Bronchial epithelial cell (primary cell): ENCODE results near the gene CCDC7. TPM values are rescaled to one million over a fixed set of nuclear protein-coding genes. Genes with fewer than 3 reads are reported as not detected.
"Not testable (repeated sequence)": the region's sequence is repeated elsewhere in the genome, so short reads cannot be mapped to it uniquely, and the experiment has no call there.

Experiments
- DNase-seq: peaks from one replicate; pipeline ENCODE4 v3.0.0-alpha.2; 2010; ENCODE audit warnings: low read depth
- FAIRE-seq: peaks from 2 replicates; lab custom pipeline; 2011; peaks lifted over from hg19 to GRCh38; lab: Jason Lieb, UNC
- H3K27me3 ChIP-seq: 2 replicates; pipeline ENCODE4 v1.5.1; 2011; ENCODE audit warnings: low read length; ENCODE audit not compliant: control insufficient read depth, insufficient read depth
- H3K36me3 ChIP-seq: 2 replicates; pipeline ENCODE4 v1.5.1; 2011; ENCODE audit warnings: low read length; ENCODE audit not compliant: control insufficient read depth, insufficient read depth
- H3K4me3 ChIP-seq: 2 replicates; pipeline ENCODE4 v1.5.1; 2011; ENCODE audit warnings: mild to moderate bottlenecking, low read depth, low read length, control low read depth
- total RNA-seq: library from RNA; depleted of rRNA; stranded (reverse); fragments of >200 nt; gene quantifications from 2 replicates; pipeline ENCODE4 v1.2.1, GENCODE V29; 2014
- TF ChIP-seq, protein P1 (sequence below): IDR thresholded peaks from 2 replicates; pipeline ENCODE4 v1.5.1; 2011; ENCODE audit warnings: mild to moderate bottlenecking, moderate library complexity, low read length, control low read depth, inconsistent platforms; ENCODE audit not compliant: insufficient read depth, severe bottlenecking

CCDC7 gene
- total RNA-seq, 1 donor from 2014 or later: 1.8 TPM

DNA sequence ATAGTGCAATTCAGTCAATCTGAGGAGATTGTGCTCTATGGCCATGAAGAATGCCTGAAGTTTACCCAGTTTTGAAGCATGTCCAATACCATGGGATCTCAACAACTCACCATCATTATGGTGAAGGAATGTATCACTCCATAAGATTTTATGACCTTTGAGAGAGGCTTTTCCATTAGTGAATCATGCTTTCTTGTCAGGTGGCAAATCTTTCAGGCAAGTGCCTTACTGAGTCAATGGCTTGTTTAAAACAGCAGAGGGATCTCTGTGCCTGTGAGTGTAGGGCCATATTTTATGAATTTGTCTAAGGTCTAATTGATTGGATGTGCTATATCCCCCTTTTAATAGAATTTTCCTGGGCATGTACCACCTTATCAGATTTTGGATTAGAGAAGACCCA is 131.5 kb downstream of the CCDC7 start:
- DNase-seq (peak; percentile 6), FAIRE-seq (no peak)
- no peaks in the 10 kb centered on the region for H3K36me3 ChIP-seq
- H3K4me3 ChIP-seq: no peak overlapping the region
- TF ChIP-seq, protein P1, sequence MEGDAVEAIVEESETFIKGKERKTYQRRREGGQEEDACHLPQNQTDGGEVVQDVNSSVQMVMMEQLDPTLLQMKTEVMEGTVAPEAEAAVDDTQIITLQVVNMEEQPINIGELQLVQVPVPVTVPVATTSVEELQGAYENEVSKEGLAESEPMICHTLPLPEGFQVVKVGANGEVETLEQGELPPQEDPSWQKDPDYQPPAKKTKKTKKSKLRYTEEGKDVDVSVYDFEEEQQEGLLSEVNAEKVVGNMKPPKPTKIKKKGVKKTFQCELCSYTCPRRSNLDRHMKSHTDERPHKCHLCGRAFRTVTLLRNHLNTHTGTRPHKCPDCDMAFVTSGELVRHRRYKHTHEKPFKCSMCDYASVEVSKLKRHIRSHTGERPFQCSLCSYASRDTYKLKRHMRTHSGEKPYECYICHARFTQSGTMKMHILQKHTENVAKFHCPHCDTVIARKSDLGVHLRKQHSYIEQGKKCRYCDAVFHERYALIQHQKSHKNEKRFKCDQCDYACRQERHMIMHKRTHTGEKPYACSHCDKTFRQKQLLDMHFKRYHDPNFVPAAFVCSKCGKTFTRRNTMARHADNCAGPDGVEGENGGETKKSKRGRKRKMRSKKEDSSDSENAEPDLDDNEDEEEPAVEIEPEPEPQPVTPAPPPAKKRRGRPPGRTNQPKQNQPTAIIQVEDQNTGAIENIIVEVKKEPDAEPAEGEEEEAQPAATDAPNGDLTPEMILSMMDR: no peak
- no peaks in the 10 kb centered on the region for H3K27me3 ChIP-seq

DNA sequence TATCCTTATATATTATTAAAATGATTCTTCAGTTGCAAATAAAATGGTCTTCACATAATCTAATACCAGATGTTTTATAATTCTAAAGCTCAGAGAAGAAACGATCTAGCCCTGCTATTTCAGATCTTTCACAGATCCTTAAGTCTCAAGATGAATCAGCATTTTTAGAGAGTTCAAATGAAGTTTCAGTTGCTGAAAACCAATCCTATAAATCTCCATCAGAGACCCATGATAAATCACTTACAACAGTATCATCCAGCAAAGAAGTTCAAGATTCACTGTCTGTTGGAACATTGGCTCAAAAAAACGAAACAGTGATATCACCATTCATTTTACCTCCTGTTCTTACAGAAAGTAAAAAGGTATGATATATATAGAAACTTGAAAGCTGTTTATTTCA is 137.0 kb downstream of the CCDC7 start:
- H3K27me3 ChIP-seq: no peaks in the 10 kb centered on the region
- FAIRE-seq: no peak
- TF ChIP-seq, protein P1: no peak

DNA sequence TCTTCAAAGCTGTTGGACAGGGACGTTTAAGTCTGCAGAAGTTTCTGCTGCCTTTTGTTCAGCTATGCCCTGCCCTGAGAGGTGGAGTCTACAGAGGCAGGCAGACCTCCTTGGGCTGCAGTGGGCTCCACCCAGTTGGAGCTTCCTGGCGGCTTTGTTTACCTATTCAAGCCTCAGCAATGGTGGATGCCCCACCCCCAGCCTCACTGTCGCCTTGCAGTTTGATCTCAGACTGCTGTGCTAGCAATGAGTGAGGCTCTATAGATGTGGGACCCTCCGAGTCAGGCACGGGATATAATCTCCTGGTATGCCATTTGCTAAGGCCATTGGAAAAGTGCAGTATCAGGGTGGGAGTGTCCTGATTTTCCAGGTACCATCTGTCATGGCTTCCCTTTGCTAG is 152.1 kb downstream of the CCDC7 start:
- not testable (repeated sequence) for H3K4me3 ChIP-seq, H3K36me3 ChIP-seq, DNase-seq, H3K27me3 ChIP-seq, FAIRE-seq

More for the DNA sequence above, 137.0 kb downstream of the CCDC7 start:
- H3K36me3 ChIP-seq: no peaks in the 10 kb centered on the region
- no peak for DNase-seq
- H3K4me3 ChIP-seq: no peak overlapping the region

DNA sequence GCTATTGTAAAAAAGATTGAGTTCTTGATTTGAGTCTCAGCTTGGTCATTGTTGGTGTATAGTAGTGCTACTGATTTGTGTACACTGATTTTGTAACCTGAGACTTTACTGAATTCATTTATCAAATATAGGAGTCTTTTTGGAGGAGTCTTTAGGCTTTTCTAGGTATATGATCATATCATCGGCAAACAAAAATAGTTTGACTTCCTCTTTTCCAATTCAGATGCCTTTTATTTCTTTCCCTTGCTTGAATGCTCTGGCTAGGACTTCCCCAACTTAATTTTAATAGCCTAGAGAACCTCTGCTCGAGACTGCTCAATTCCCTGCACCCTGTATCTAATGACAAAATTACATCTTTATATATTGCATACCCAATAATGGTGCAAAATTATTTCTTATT is 154.4 kb downstream of the CCDC7 start:
- TF ChIP-seq, protein P1: no peak
- no peak for FAIRE-seq
- Histone ChIP-seq H3K27me3 (no peaks in the 10 kb centered on the region), H3K36me3 (no peaks in the 10 kb centered on the region), H3K4me3 (no peak overlapping the region)
- no peak for DNase-seq

DNA sequence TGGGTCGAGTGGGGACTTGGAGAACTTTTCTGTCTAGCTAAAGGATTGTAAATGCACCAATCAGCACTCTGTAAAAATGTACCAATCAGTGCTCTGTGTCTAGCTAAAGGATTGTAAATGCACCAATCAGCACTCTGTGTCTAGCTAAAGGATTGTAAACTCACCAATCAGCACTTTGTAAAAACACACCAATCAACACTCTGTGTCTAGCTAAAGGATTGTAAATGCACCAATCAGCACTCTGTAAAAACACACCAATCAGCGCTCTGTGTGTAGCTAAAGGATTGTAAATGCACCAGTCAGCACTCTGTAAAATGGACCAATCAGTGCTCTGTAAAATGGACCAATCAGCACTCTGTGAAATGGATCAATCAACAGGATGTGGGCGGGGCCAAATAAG is 155.6 kb downstream of the CCDC7 start:
- H3K36me3 ChIP-seq, H3K27me3 ChIP-seq, H3K4me3 ChIP-seq, FAIRE-seq, DNase-seq: not testable (repeated sequence)

DNA sequence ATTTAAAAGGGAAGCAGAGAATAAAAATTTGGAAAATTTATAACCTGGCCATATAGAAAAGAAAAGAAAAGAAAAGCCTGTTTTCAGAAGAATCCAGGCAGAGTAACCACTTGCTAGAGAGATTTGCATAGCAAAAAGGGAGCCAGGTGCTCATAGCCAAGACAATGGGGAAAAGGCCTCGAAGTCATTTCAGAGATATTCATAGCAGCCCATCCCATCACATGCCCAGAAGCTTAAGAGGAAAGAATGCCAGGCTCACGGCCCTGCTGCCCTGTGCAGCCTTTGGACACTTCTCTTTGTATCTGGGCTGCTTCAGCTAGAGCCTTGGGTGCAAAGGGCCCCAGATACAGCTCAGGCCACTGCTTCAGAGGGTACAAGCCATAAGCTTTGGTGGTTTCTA is 159.8 kb downstream of the CCDC7 start:
- TF ChIP-seq, protein P1: no peak
- Histone ChIP-seq H3K27me3 (no peaks in the 10 kb centered on the region), H3K4me3 (no peak overlapping the region), H3K36me3 (no peaks in the 10 kb centered on the region)
- no peak for FAIRE-seq
- DNase-seq: no peak

DNA sequence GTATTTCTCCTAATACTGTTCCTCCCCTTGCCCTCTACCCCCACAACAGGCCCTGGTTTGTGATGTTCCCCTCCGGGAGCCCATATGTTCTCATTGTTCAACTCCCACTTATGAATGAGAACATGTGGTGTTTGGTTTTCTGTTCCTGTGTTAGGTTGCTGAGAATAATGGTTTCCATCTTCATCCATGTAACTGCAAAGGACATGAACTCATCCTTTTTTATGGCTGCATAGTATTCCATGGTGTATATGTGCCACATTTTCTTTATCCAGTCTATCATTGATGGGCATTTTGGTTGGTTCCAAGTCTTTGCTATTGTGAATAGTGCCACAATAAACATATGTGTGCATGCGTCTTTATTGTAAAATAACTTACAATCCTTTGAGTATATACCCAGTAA is 164.6 kb downstream of the CCDC7 start:
- H3K36me3 ChIP-seq, DNase-seq, H3K27me3 ChIP-seq, H3K4me3 ChIP-seq, FAIRE-seq: not testable (repeated sequence)
